Endothelial cell of umbilical vein (primary cell): ENCODE measurements around the gene PFN3. TPM values are rescaled to one million over a fixed set of nuclear protein-coding genes. Genes with fewer than 3 reads are reported as not detected.

Source experiments
- BruUV-seq: library from RNA; stranded (reverse); fragments of 400-500 nt; replicated peaks from 2 replicates; lab custom pipeline; 2021; lab: Mats Ljungman, UMichigan
- CTCF ChIA-PET: fragments of 300-600, 350-600 bp; sonication (Branson Sonifier 250); formaldehyde crosslinking; loops from one replicate; lab custom pipeline; 2021; ENCODE audit warnings: antibody characterized with exemption, inconsistent platforms; lab: Charles Lee
- POLR2A ChIA-PET: fragments of 300-600, 350-600 bp; sonication (Branson Sonifier 250); formaldehyde crosslinking; loops from one replicate; lab custom pipeline; 2021; ENCODE audit warnings: antibody characterized with exemption, inconsistent platforms; lab: Charles Lee
- DNase-seq: peaks from one replicate; pipeline ENCODE4 v3.0.0-alpha.2; 2011; ENCODE audit warnings: low read depth, low spot score
- FAIRE-seq: peaks from 2 replicates; lab custom pipeline; 2011; peaks lifted over from hg19 to GRCh38; lab: Jason Lieb, UNC
- H2AFZ ChIP-seq: 2 replicates; pipeline ENCODE4 v1.6.0; 2012; ENCODE audit warnings: low read depth, low read length, control low read depth, inconsistent platforms
- H3K27ac ChIP-seq: 2 replicates; pipeline ENCODE4 v1.5.1; 2011; ENCODE audit warnings: low read depth, mild to moderate bottlenecking, control low read depth, low read length, moderate library complexity; ENCODE audit not compliant: insufficient read depth
- H3K27me3 ChIP-seq, 2 experiments: 2 replicates each; pipeline versions ENCODE4 v1.6.0 to v1.6.1; 2011; ENCODE audit warnings: low read length in 2 of 2, mixed read lengths in 1 of 2; ENCODE audit not compliant: control insufficient read depth in 2 of 2, insufficient read depth in 2 of 2
- H3K36me3 ChIP-seq, 2 experiments: 2 replicates in 1 of 2; 3 replicates in 1 of 2; pipeline ENCODE4 v1.5.1; 2011; ENCODE audit warnings: low read length in 2 of 2, mild to moderate bottlenecking in 1 of 2, moderate library complexity in 1 of 2; ENCODE audit not compliant: control insufficient read depth in 2 of 2, insufficient read depth in 2 of 2; ENCODE audit errors: extremely low read depth in 1 of 2
- H3K4me1 ChIP-seq: 3 replicates; pipeline ENCODE4 v1.5.1; 2011; ENCODE audit warnings: mild to moderate bottlenecking, low read length; ENCODE audit not compliant: control insufficient read depth, insufficient read depth; ENCODE audit errors: extremely low read depth
- H3K4me2 ChIP-seq: 2 replicates; pipeline ENCODE4 v1.6.1; 2011; ENCODE audit warnings: low read length, control low read depth, mixed read lengths; ENCODE audit not compliant: insufficient read depth
- H3K4me3 ChIP-seq, 3 experiments: fragments of 200-600 bp in 1 of 3; sonication (generic), shearing (Covaris generic) in 1 of 3; replicated peaks in 1 of 3; 2 replicates each; pipeline ENCODE4 v1.5.1; 2011 to 2016; ENCODE audit warnings: control low read depth in 3 of 3, low read length in 3 of 3, mild to moderate bottlenecking in 2 of 3, inconsistent platforms in 1 of 3, low read depth in 1 of 3, moderate library complexity in 1 of 3; ENCODE audit not compliant: insufficient read depth in 1 of 3
- H3K79me2 ChIP-seq: 2 replicates; pipeline ENCODE4 v1.6.0; 2012; ENCODE audit warnings: low read length, inconsistent platforms; ENCODE audit not compliant: control insufficient read depth, insufficient read depth
- H3K9ac ChIP-seq: replicated peaks from 2 replicates; pipeline ENCODE3; 2011; ENCODE audit warnings: low read length, control low read depth; ENCODE audit not compliant: insufficient read depth; ENCODE audit errors: extremely low read depth
- H3K9me1 ChIP-seq: replicated peaks from 3 replicates; pipeline ENCODE4 v1.6.0; 2011; ENCODE audit warnings: mild to moderate bottlenecking, low read length; ENCODE audit not compliant: control insufficient read depth, insufficient read depth; ENCODE audit errors: extremely low read depth
- H3K9me3 ChIP-seq: replicated peaks from 2 replicates; pipeline ENCODE4 v1.5.1; 2012; ENCODE audit warnings: low read length, inconsistent platforms; ENCODE audit not compliant: control insufficient read depth, insufficient read depth
- H4K20me1 ChIP-seq: replicated peaks from 2 replicates; pipeline ENCODE3; 2011; ENCODE audit warnings: mild to moderate bottlenecking, low read length; ENCODE audit not compliant: control insufficient read depth, insufficient read depth; ENCODE audit errors: extremely low read depth
- EZH2 ChIP-seq: IDR thresholded peaks from 2 replicates; pipeline ENCODE4 v1.6.1; 2012; ENCODE audit warnings: borderline replicate concordance, low read depth, mild to moderate bottlenecking, moderate library complexity, low read length, inconsistent platforms; ENCODE audit not compliant: severe bottlenecking
- FOS ChIP-seq: IDR thresholded peaks from 2 replicates; pipeline ENCODE4 v1.6.1; 2011; ENCODE audit warnings: mild to moderate bottlenecking, low read length, moderate library complexity, borderline replicate concordance; ENCODE audit not compliant: insufficient read depth
- GATA2 ChIP-seq: IDR thresholded peaks from 2 replicates; pipeline ENCODE4 v1.7.0; 2011; ENCODE audit warnings: low read depth, mild to moderate bottlenecking, moderate library complexity, mixed read lengths, low read length; ENCODE audit not compliant: insufficient read length, insufficient read depth
- JUN ChIP-seq: IDR thresholded peaks from 2 replicates; pipeline ENCODE4 v1.6.1; 2011; ENCODE audit warnings: borderline replicate concordance, low read depth; ENCODE audit not compliant: insufficient read length, insufficient read depth
- MAX ChIP-seq: IDR thresholded peaks from 2 replicates; pipeline ENCODE4 v1.6.1; 2011; ENCODE audit not compliant: insufficient read depth, insufficient read length
- MYC ChIP-seq: IDR thresholded peaks from one replicate; pipeline ENCODE4 v1.6.1; 2011; ENCODE audit warnings: mild to moderate bottlenecking, low read depth, low read length
- POLR2A ChIP-seq: IDR thresholded peaks from 2 replicates; pipeline ENCODE4 v1.6.1; 2012; ENCODE audit warnings: low read depth, mild to moderate bottlenecking, control low read depth, low read length
- POLR2AphosphoS5 ChIP-seq: IDR thresholded peaks from 2 replicates; pipeline ENCODE4 v1.6.1; 2012; ENCODE audit warnings: low read depth, mild to moderate bottlenecking, control low read depth, low read length, moderate library complexity; ENCODE audit not compliant: insufficient read depth
- dilution Hi-C: fragments of 300-500 bp; cut with MboI; formaldehyde crosslinking; loops from one replicate; pipeline ENCODE4 v1.15.0; 2019; ENCODE audit warnings: low sequenced_read_pairs; ENCODE audit not compliant: extremely low pct_ligation_motif_present
- intact Hi-C: fragments of 100-400 bp; cut with micrococcal nuclease; formaldehyde crosslinking; loops from one replicate; pipeline ENCODE4 v1.10.0; 2022
- polyA plus RNA-seq, 4 experiments: library from polyadenylated mRNA; depleted of rRNA in 3 of 4; stranded (reverse) in 3 of 4; unstranded in 1 of 4; fragments of >200 nt; gene quantifications; 2 replicates each; pipeline versions ENCODE4 v1.2.1 to v1.2.3, GENCODE V29; 2011 to 2012; ENCODE audit warnings: missing spikeins in 1 of 4
- total RNA-seq: library from RNA; stranded (reverse); gene quantifications from 2 replicates; pipeline ENCODE4 v1.2.3, GENCODE V29; 2021
- TF ChIP-seq, protein P1 (sequence below), 2 donors: IDR thresholded peaks; 1 replicate in 1 of 2; 2 replicates in 1 of 2; pipeline ENCODE4 v1.5.1; 2011; ENCODE audit warnings: low read length in 2 of 2, mild to moderate bottlenecking in 2 of 2, moderate library complexity in 2 of 2, control low read depth in 1 of 2, inconsistent platforms in 1 of 2, low read depth in 1 of 2; ENCODE audit not compliant: insufficient read depth in 1 of 2; ENCODE audit errors: extremely low read depth in 1 of 2

PFN3 gene
- total and polyA plus RNA-seq, 2 donors (not counting 3 experiments of a cell fraction or from before 2014, with no cell fraction given) = not detected

- H2AFZ ChIP-seq = no peak overlapping the region
- ChIA-PET CTCF (interaction anchor here (1.0 to 6.3 kb wide), 4 partner anchors 11 to 28 kb away, joined by 3 to 31 read pairs (median 4); no protein-coding TSS in a partner anchor), POLR2A (no interaction called here)
- no peak for TF ChIP-seq POLR2A
- no peak for TF ChIP-seq EZH2
- TF ChIP-seq JUN = no peak
- TF ChIP-seq GATA2 = no peak
- H3K27ac ChIP-seq = no peak overlapping the region
- H4K20me1 ChIP-seq = no peaks in the 10 kb centered on the region
- DNase-seq (no peak), FAIRE-seq (no peak)
- no peak overlapping the region for H3K4me3 ChIP-seq
- intact Hi-C loops (no loop called here), dilution Hi-C loops (no loop called here)
- H3K9me3 ChIP-seq = no peaks in the 10 kb centered on the region
- no peaks in the 10 kb centered on the region for H3K36me3 ChIP-seq
- H3K79me2 ChIP-seq = peaks cover 5% of the 10 kb centered on the region
- no peaks in the 10 kb centered on the region for H3K27me3 ChIP-seq
- H3K4me2 ChIP-seq = no peak overlapping the region
- peaks cover 21% of the 10 kb centered on the region for H3K4me1 ChIP-seq
- H3K9ac ChIP-seq = no peak overlapping the region
- H3K9me1 ChIP-seq = no peaks in the 10 kb centered on the region
- BruUV-seq = no TSS peak
Measured at GRCh38 chr5:177355868-177356168, 44.6 kb downstream of the PFN3 start.

GRCh38 chr5:177355162-177355867 is 45.1 kb downstream of the PFN3 start:
- H3K36me3 ChIP-seq = no peaks in the 10 kb centered on the region
- H3K79me2 ChIP-seq = peaks cover 10% of the 10 kb centered on the region
- no peak overlapping the region for H3K27ac ChIP-seq
- H2AFZ ChIP-seq = no peak overlapping the region
- no peaks in the 10 kb centered on the region for H4K20me1 ChIP-seq
- CTCF ChIA-PET = interaction anchor here (1.1 to 6.3 kb wide), 2 partner anchors 15 to 27 kb away, joined by 3 to 31 read pairs; no protein-coding TSS in a partner anchor
- POLR2A ChIA-PET = no interaction called here
- BruUV-seq = no TSS peak
- no peak overlapping the region for H3K4me3 ChIP-seq
- no peak for DNase-seq
- no peak for FAIRE-seq
- H3K4me2 ChIP-seq = no peak overlapping the region
- no peak overlapping the region for H3K9ac ChIP-seq
- intact Hi-C loops (no loop called here), dilution Hi-C loops (no loop called here)
- H3K9me1 ChIP-seq = no peaks in the 10 kb centered on the region
- TF ChIP-seq EZH2 (no peak), POLR2AphosphoS5 (no peak), FOS (no peak), JUN (no peak), POLR2A (no peak), GATA2 (no peak), MAX (no peak), MYC (no peak)
- TF ChIP-seq, protein P1, sequence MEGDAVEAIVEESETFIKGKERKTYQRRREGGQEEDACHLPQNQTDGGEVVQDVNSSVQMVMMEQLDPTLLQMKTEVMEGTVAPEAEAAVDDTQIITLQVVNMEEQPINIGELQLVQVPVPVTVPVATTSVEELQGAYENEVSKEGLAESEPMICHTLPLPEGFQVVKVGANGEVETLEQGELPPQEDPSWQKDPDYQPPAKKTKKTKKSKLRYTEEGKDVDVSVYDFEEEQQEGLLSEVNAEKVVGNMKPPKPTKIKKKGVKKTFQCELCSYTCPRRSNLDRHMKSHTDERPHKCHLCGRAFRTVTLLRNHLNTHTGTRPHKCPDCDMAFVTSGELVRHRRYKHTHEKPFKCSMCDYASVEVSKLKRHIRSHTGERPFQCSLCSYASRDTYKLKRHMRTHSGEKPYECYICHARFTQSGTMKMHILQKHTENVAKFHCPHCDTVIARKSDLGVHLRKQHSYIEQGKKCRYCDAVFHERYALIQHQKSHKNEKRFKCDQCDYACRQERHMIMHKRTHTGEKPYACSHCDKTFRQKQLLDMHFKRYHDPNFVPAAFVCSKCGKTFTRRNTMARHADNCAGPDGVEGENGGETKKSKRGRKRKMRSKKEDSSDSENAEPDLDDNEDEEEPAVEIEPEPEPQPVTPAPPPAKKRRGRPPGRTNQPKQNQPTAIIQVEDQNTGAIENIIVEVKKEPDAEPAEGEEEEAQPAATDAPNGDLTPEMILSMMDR (IDR thresholded peaks at IDR 0.05; ENCODE audit: extremely low read depth in 1 of 2, insufficient read depth in 1 of 2, low read depth in 1 of 2, low read length in 2 of 2) = no peak
- H3K27me3 ChIP-seq = no peaks in the 10 kb centered on the region
- peaks cover 26% of the 10 kb centered on the region for H3K4me1 ChIP-seq
- no peaks in the 10 kb centered on the region for H3K9me3 ChIP-seq
